ENCODE data around the gene ADM2. TPM values are rescaled to one million over a fixed set of nuclear protein-coding genes. Genes with fewer than 3 reads are reported as not detected.

Gene ADM2
- total RNA-seq, 1 experiment from 2014 or later = 11.9 TPM

DNA sequence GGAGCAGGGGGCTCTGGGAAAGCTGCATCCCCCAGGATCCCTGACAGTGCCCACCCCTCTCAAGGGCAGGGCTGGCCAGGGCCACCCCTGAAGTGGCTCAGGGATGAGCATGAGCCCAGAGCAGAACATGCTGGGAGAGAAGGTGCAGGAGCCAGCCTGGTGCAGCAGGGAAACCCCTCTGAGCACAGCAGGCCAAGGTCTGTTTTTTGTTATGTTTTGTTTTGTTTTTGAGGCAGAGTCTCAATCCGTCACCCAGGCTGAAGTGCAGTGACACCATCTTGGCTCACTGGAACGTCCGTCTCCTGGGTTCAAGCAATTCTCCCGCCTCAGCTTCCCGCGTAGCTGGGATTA lies 5.7 kb upstream of the ADM2 start:
- Histone ChIP-seq H3K23ac (ENCODE audit: insufficient read length, low read depth, low read length) (no peak overlapping the region), H3K18ac (ENCODE audit: insufficient read length, low read depth, low read length) (no peak overlapping the region), H3K79me2 (ENCODE audit: insufficient read depth, low read length) (peaks cover 16% of the 10 kb centered on the region; the same call in 1 of the 2 replicates), H3K4ac (ENCODE audit: low read depth, low read length) (no peak overlapping the region), H3K27me3 (ENCODE audit: insufficient read depth, low read length) (peaks cover 9% of the 10 kb centered on the region; the same call in 1 of the 2 replicates), H4K91ac (ENCODE audit: insufficient read length, low read depth, low read length) (no peak overlapping the region), H4K5ac (ENCODE audit: insufficient read length, low read depth, low read length) (no peak overlapping the region), H2AFZ (ENCODE audit: low read length) (no peak overlapping the region), H2BK5ac (ENCODE audit: insufficient read length, low read length) (no peak overlapping the region), H4K8ac (replicated peaks; ENCODE audit: insufficient read length, low read depth, low read length) (no peak overlapping the region), H3K14ac (ENCODE audit: insufficient read depth, low read length) (no peak overlapping the region), H3K9me3 (ENCODE audit: control insufficient read depth, low read depth, low read length) (no peaks in the 10 kb centered on the region), H3K79me1 (ENCODE audit: insufficient read depth, low read depth, low read length, poor library complexity, severe bottlenecking) (peaks cover 14% of the 10 kb centered on the region), H2BK12ac (ENCODE audit: insufficient read length, low read depth, low read length) (no peak overlapping the region), H2AK5ac (ENCODE audit: insufficient read length, low read length) (no peak overlapping the region), H3K23me2 (ENCODE audit: insufficient read length, low read depth, low read length, poor library complexity, severe bottlenecking) (peaks cover 13% of the 10 kb centered on the region), H3K56ac (ENCODE audit: insufficient read length, low read depth, low read length) (no peak overlapping the region), H3K9ac (ENCODE audit: extremely low read depth, insufficient read length, low read length) (no peak overlapping the region), H2BK120ac (ENCODE audit: low read depth, low read length, poor library complexity, severe bottlenecking) (no peak overlapping the region), H4K20me1 (ENCODE audit: control insufficient read depth, insufficient read depth, insufficient read length) (peaks cover 4% of the 10 kb centered on the region), H3K27ac (ENCODE audit: insufficient read length, low read depth, low read length) (no peak overlapping the region), H3K4me1 (ENCODE audit: insufficient read depth, low read length) (no peaks in the 10 kb centered on the region; the same call in 1 of the 2 replicates), H3T11ph (ENCODE audit: low read length) (no peak overlapping the region), H3K4me2 (ENCODE audit: insufficient read depth, insufficient read length, low read length) (peak overlapping the region; percentile 38), H2BK15ac (ENCODE audit: low read depth, low read length) (no peak overlapping the region), H2BK20ac (ENCODE audit: low read depth, low read length, poor library complexity, severe bottlenecking) (no peak overlapping the region)
- no CpG with 5 or more reads among the region's 6 CpGs for WGBS (ENCODE audit: extremely low coverage, insufficient read length, low lambda C conversion rate)
- Mint-ChIP-seq H3K4me3 (peak overlapping the region; percentile 47 to 76), H3K27ac (peak overlapping the region in 1 of 3 experiments; percentile 53; a peak in 1 of 7 replicates), H3K27me3 (ENCODE audit: low read depth) (peaks cover 33% of the 10 kb centered on the region), H3K9me3 (no peaks in the 10 kb centered on the region), H3K36me3 (ENCODE audit: insufficient read depth in 1 of 3, low read depth in 3 of 3) (peaks cover 0 to 7% (median 0%) of the 10 kb centered on the region in 3 experiments; a peak in 4 of 7 replicates), H3K4me1 (peaks cover 30 to 33% of the 10 kb centered on the region in 2 experiments)
- DNase-seq = no peak
- TF ChIP-seq, protein P1, sequence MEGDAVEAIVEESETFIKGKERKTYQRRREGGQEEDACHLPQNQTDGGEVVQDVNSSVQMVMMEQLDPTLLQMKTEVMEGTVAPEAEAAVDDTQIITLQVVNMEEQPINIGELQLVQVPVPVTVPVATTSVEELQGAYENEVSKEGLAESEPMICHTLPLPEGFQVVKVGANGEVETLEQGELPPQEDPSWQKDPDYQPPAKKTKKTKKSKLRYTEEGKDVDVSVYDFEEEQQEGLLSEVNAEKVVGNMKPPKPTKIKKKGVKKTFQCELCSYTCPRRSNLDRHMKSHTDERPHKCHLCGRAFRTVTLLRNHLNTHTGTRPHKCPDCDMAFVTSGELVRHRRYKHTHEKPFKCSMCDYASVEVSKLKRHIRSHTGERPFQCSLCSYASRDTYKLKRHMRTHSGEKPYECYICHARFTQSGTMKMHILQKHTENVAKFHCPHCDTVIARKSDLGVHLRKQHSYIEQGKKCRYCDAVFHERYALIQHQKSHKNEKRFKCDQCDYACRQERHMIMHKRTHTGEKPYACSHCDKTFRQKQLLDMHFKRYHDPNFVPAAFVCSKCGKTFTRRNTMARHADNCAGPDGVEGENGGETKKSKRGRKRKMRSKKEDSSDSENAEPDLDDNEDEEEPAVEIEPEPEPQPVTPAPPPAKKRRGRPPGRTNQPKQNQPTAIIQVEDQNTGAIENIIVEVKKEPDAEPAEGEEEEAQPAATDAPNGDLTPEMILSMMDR (conservative IDR thresholded peaks at IDR 0.05) = no peak
